ENCODE measurements around the gene MAP4K2. TPM values are rescaled to one million over a fixed set of nuclear protein-coding genes. Genes with fewer than 3 reads are reported as not detected.

The MAP4K2 gene
- total RNA-seq, 4 donors from 2014 or later: 13.6 to 20.4 (median 15.3) TPM

GRCh38 chr11:64796757-64797541 is 6.1 kb downstream of the MAP4K2 start:
- H3K9me3 ChIP-seq: no peaks in the 10 kb centered on the region
- H3K27ac ChIP-seq: no peak overlapping the region
- TF ChIP-seq EP300 (IDR thresholded peaks at IDR 0.05) (no peak), POLR2A (IDR thresholded peaks at IDR 0.05) (no peak), POLR2AphosphoS5 (IDR thresholded peaks at IDR 0.05) (no peak), CTCF (IDR thresholded peaks at IDR 0.05) (no peak)
- WGBS: 88% methylated on average over 14 of the region's 19 CpGs
- peaks cover 14% of the 10 kb centered on the region for H3K36me3 ChIP-seq
- H3K4me1 ChIP-seq: peaks cover 4% of the 10 kb centered on the region
- H3K4me3 ChIP-seq: no peak overlapping the region
- no peak for DNase-seq (ENCODE audit: low spot score in 2 of 2)
- no peaks in the 10 kb centered on the region for H3K27me3 ChIP-seq

- Histone ChIP-seq H3K9me3 (no peaks in the 10 kb centered on the region), H3K27me3 (no peaks in the 10 kb centered on the region), H3K36me3 (peaks cover 20% of the 10 kb centered on the region), H3K27ac (no peak overlapping the region), H3K4me3 (no peak overlapping the region), H3K4me1 (no peaks in the 10 kb centered on the region)
- WGBS: 76% methylated on average over 10 of the region's 19 CpGs
- TF ChIP-seq POLR2A (IDR thresholded peaks at IDR 0.05): no peak
- TF ChIP-seq EP300 (IDR thresholded peaks at IDR 0.05): no peak
- no peak for TF ChIP-seq POLR2AphosphoS5 (IDR thresholded peaks at IDR 0.05)
- TF ChIP-seq CTCF (IDR thresholded peaks at IDR 0.05): no peak
- DNase-seq (ENCODE audit: low spot score in 2 of 2): no peak
These were observed 6.8 kb downstream of the MAP4K2 start for GRCh38 chr11:64796047-64796756.

- 91% methylated on average over 10 of the region's 10 CpGs for WGBS
- Histone ChIP-seq H3K9me3 (no peaks in the 10 kb centered on the region), H3K36me3 (peaks cover 32% of the 10 kb centered on the region), H3K27me3 (no peaks in the 10 kb centered on the region), H3K4me3 (no peak overlapping the region), H3K4me1 (no peaks in the 10 kb centered on the region), H3K27ac (no peak overlapping the region)
- no peak for DNase-seq (ENCODE audit: low spot score in 2 of 2)
- TF ChIP-seq CTCF (IDR thresholded peaks at IDR 0.05): no peak
- no peak for TF ChIP-seq POLR2AphosphoS5 (IDR thresholded peaks at IDR 0.05)
- TF ChIP-seq EP300 (IDR thresholded peaks at IDR 0.05): no peak
- TF ChIP-seq POLR2A (IDR thresholded peaks at IDR 0.05): no peak
These were observed 8.5 kb downstream of the MAP4K2 start for GRCh38 chr11:64794526-64794925.

GRCh38 chr11:64793271-64794160 is 9.5 kb downstream of the MAP4K2 start:
- no peak overlapping the region for H3K4me3 ChIP-seq
- H3K27me3 ChIP-seq: no peaks in the 10 kb centered on the region
- TF ChIP-seq POLR2A (IDR thresholded peaks at IDR 0.05) (no peak), POLR2AphosphoS5 (IDR thresholded peaks at IDR 0.05) (no peak), EP300 (IDR thresholded peaks at IDR 0.05) (no peak), CTCF (IDR thresholded peaks at IDR 0.05) (no peak)
- H3K4me1 ChIP-seq: no peaks in the 10 kb centered on the region
- WGBS: 80% methylated on average over 10 of the region's 11 CpGs
- H3K36me3 ChIP-seq: peaks cover 36% of the 10 kb centered on the region
- no peaks in the 10 kb centered on the region for H3K9me3 ChIP-seq
- H3K27ac ChIP-seq: no peak overlapping the region
- DNase-seq (ENCODE audit: low spot score in 2 of 2): no peak

Measured in suprapubic skin (tissue), 4 donors.